Left colon (tissue), 2 donors: ENCODE measurements around the gene SLC18A3. TPM values are rescaled to one million over a fixed set of nuclear protein-coding genes. Genes with fewer than 3 reads are reported as not detected.

Source experiments
- ATAC-seq: fragments of 200-7000 bp; cut with Tn5 transposase; one replicate; pipeline ENCODE4 v1.9.1; 2020; ENCODE audit warnings: mild to moderate bottlenecking, moderate library complexity
- DNase-seq, 2 donors: peaks; one replicate each; pipeline ENCODE4 v3.0.0-alpha.2; 2020
- intact Hi-C, 2 donors: fragments of 100-400 bp; cut with DNase I in 1 of 2; cut with micrococcal nuclease in 1 of 2; formaldehyde crosslinking; loops; one replicate each; pipeline versions ENCODE4 v1.11.2 to v1.14.0; 2022; cut with DNase I, micrococcal nuclease
- total RNA-seq, 2 donors: library from RNA; stranded (reverse); fragmentation: NEBNext Ultra II Directional; extraction: Animal tissue kit (Norgen Biotek cat#: 25700); gene quantifications; one replicate each; pipeline ENCODE4 v1.2.1, GENCODE V29; 2021
- donor health status: DM: no; HTN: no; CAD: no.
- donor health status: DM: yes; HTN: yes; CAD: no.

Gene SLC18A3
- total RNA-seq, 2 donors from 2014 or later, result 0.12 to 0.14 TPM

GRCh38 chr10:49620841-49621378, 10.8 kb downstream of the SLC18A3 start:
- peak in 1 of 2 donors; percentile 0 for DNase-seq
- ATAC-seq, result no peak
- intact Hi-C loops, result no loop called here

GRCh38 chr10:49621561-49621960, 11.5 kb downstream of the SLC18A3 start:
- DNase-seq (peak in 1 of 2 donors; percentile 1), ATAC-seq (no peak)
- intact Hi-C loops, result no loop called here

GRCh38 chr10:49622426-49623425, 12.6 kb downstream of the SLC18A3 start:
- DNase-seq (peak in 1 of 2 donors; percentile 5), ATAC-seq (no peak)
- intact Hi-C loops, result no loop called here

- intact Hi-C loops, result no loop called here
- DNase-seq, result no peak
- no peak for ATAC-seq
Measured at GRCh38 chr10:49624629-49625028, 14.5 kb downstream of the SLC18A3 start.

GRCh38 chr10:49625411-49625810, 15.3 kb downstream of the SLC18A3 start:
- peak in 1 of 2 donors; percentile 15 for DNase-seq
- intact Hi-C loops, result no loop called here
- ATAC-seq, result no peak

- no peak for ATAC-seq
- no peak for DNase-seq
- intact Hi-C loops, result no loop called here
Measured at GRCh38 chr10:49627038-49627437, 16.9 kb downstream of the SLC18A3 start.

GRCh38 chr10:49627644-49628247, 17.6 kb downstream of the SLC18A3 start:
- intact Hi-C loops, result no loop called here
- peak in 1 of 2 donors; percentile 12 for DNase-seq
- ATAC-seq, result no peak

GRCh38 chr10:49628599-49628998, 18.5 kb downstream of the SLC18A3 start:
- peak in 1 of 2 donors; percentile 5 for DNase-seq
- intact Hi-C loops, result no loop called here

GRCh38 chr10:49629431-49629881, 19.3 kb downstream of the SLC18A3 start:
- intact Hi-C loops, result no loop called here
- peak in 1 of 2 donors; percentile 7 for DNase-seq
- no peak for ATAC-seq

More at GRCh38 chr10:49628599-49628998, 18.5 kb downstream of the SLC18A3 start:
- ATAC-seq, result no peak

- ATAC-seq (no peak), DNase-seq (peak in 1 of 2 donors; percentile 12)
- intact Hi-C loops, result no loop called here
Measured at GRCh38 chr10:49631975-49632374, 21.9 kb downstream of the SLC18A3 start.

- ATAC-seq (no peak), DNase-seq (peak in 1 of 2 donors; percentile 8)
- intact Hi-C loops, result no loop called here
Measured at GRCh38 chr10:49632406-49633317, 22.6 kb downstream of the SLC18A3 start.

GRCh38 chr10:49633327-49634068, 23.4 kb downstream of the SLC18A3 start:
- DNase-seq, result peak in 1 of 2 donors; percentile 9
- no peak for ATAC-seq
- intact Hi-C loops, result no loop called here

GRCh38 chr10:49634069-49634660, 24.1 kb downstream of the SLC18A3 start:
- DNase-seq (peak in 1 of 2 donors; percentile 5), ATAC-seq (no peak)
- intact Hi-C loops, result no loop called here

GRCh38 chr10:49642311-49642710, 32.2 kb downstream of the SLC18A3 start:
- intact Hi-C loops, result no loop called here
- ATAC-seq (no peak), DNase-seq (peak in 1 of 2 donors; percentile 1)

- DNase-seq (peak in 1 of 2 donors; percentile 10), ATAC-seq (no peak)
- intact Hi-C loops, result no loop called here
Measured at GRCh38 chr10:49643241-49644034, 33.3 kb downstream of the SLC18A3 start.

GRCh38 chr10:49644035-49644646, 34.0 kb downstream of the SLC18A3 start:
- DNase-seq, result no peak
- no peak for ATAC-seq
- intact Hi-C loops, result no loop called here
